K562 (cell line): ENCODE measurements around the gene IL3RA.

Experiments
- MAFK ChIP-seq: IDR thresholded peaks from 2 replicates; pipeline ENCODE4 v1.6.1; 2011; ENCODE audit warnings: low read length, improper control_type of control experiment
- MEF2A ChIP-seq: IDR thresholded peaks from 2 replicates; pipeline ENCODE4 v1.6.1; 2011; ENCODE audit warnings: low read depth, mild to moderate bottlenecking, low read length, moderate library complexity; ENCODE audit not compliant: control insufficient read depth
- MLLT1 ChIP-seq, 2 experiments: fragments of 450-650 bp; IDR thresholded peaks; 2 replicates each; pipeline ENCODE4 v1.6.1; 2016
- ZNF146 ChIP-seq: IDR thresholded peaks from one replicate; pipeline ENCODE4 v1.6.1; 2018; ENCODE audit warnings: missing compliant biosample characterization; ENCODE audit not compliant: unreplicated experiment

GRCh38 chrX:1427756-1428155 is 91.2 kb downstream of the IL3RA start:
- TF ChIP-seq MAFK = no peak
- no peak for TF ChIP-seq ZNF146 (CRISPR knock-in tag)
- TF ChIP-seq MEF2A = no peak
- TF ChIP-seq MLLT1 (IDR thresholded peaks at IDR 0.05) = no peak
